Sigmoid colon (tissue), 4 donors: ENCODE data around the gene ARAF.

Experiments used
- POLR2A ChIP-seq, 2 donors: fragments of 450-650 bp; IDR thresholded peaks; one replicate each; pipeline ENCODE4 v1.6.1; 2016; ENCODE audit warnings: antibody characterized with exemption in 2 of 2, mild to moderate bottlenecking in 2 of 2, moderate library complexity in 2 of 2
- POLR2AphosphoS5 ChIP-seq, 4 donors: sonication (generic); formaldehyde crosslinking; IDR thresholded peaks; one replicate each; pipeline ENCODE4 v1.6.1; 2017; ENCODE audit warnings: antibody characterized with exemption in 4 of 4
- TF ChIP-seq, protein P1 (sequence below), 4 experiments: fragments of 450-650 bp in 3 of 4; fragments of 200-600 bp in 1 of 4; IDR thresholded peaks; one replicate each; pipeline ENCODE4 v1.5.1; 2016 to 2019; ENCODE audit warnings: antibody characterized with exemption in 4 of 4, mild to moderate bottlenecking in 3 of 4, moderate library complexity in 2 of 4

- TF ChIP-seq, protein P1, sequence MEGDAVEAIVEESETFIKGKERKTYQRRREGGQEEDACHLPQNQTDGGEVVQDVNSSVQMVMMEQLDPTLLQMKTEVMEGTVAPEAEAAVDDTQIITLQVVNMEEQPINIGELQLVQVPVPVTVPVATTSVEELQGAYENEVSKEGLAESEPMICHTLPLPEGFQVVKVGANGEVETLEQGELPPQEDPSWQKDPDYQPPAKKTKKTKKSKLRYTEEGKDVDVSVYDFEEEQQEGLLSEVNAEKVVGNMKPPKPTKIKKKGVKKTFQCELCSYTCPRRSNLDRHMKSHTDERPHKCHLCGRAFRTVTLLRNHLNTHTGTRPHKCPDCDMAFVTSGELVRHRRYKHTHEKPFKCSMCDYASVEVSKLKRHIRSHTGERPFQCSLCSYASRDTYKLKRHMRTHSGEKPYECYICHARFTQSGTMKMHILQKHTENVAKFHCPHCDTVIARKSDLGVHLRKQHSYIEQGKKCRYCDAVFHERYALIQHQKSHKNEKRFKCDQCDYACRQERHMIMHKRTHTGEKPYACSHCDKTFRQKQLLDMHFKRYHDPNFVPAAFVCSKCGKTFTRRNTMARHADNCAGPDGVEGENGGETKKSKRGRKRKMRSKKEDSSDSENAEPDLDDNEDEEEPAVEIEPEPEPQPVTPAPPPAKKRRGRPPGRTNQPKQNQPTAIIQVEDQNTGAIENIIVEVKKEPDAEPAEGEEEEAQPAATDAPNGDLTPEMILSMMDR (IDR thresholded peaks at IDR 0.05) = no peak
- TF ChIP-seq POLR2A (IDR thresholded peaks at IDR 0.05) (no peak), POLR2AphosphoS5 (IDR thresholded peaks at IDR 0.05) (no peak)
These were observed 27.1 kb downstream of the ARAF start for GRCh38 chrX:47587906-47588735.
